SK-N-SH (cell line): ENCODE data around the gene SLC34A1. TPM values are rescaled to one million over a fixed set of nuclear protein-coding genes. Genes with fewer than 3 reads are reported as not detected.

Experiments used
- CTCF ChIA-PET: fragments of 300-600, 350-600 bp; formaldehyde crosslinking; extraction: SDS; loops from one replicate; lab custom pipeline; 2021; lab: Yijun Ruan, JAX
- POLR2A ChIA-PET: fragments of 350-600 bp; sonication (Branson Sonifier 250); formaldehyde crosslinking; extraction: SDS; loops from one replicate; lab custom pipeline; 2020; ENCODE audit warnings: antibody characterized with exemption, inconsistent platforms; lab: Yijun Ruan, JAX
- DNase-seq: peaks from one replicate; pipeline ENCODE4 v3.0.0; 2012
- H2AFZ ChIP-seq: fragments of 200-600 bp; sonication (generic); 2 replicates; pipeline ENCODE4 v1.8.1; 2016; ENCODE audit warnings: antibody characterized with exemption, mild to moderate bottlenecking, low read depth
- H3F3A ChIP-seq: fragments of 200-600 bp; sonication (generic); replicated peaks from 2 replicates; pipeline ENCODE3; 2016; ENCODE audit warnings: antibody characterized with exemption, mild to moderate bottlenecking; ENCODE audit not compliant: insufficient read depth
- H3K27ac ChIP-seq, 2 experiments: fragments of 200-500 bp in 1 of 2; fragments of 200-600 bp in 1 of 2; sonication (Bioruptor generic) in 1 of 2; sonication (generic), shearing (Covaris generic) in 1 of 2; 2 replicates each; pipeline versions ENCODE4 v1.5.1 to v1.6.1; 2014 to 2016; ENCODE audit warnings: low read depth in 2 of 2, inconsistent platforms in 1 of 2, low read length in 1 of 2, mild to moderate bottlenecking in 1 of 2, mixed read lengths in 1 of 2
- H3K27me3 ChIP-seq: fragments of 200-600 bp; sonication (generic), shearing (Covaris generic); 2 replicates; pipeline ENCODE4 v1.6.1; 2016; ENCODE audit warnings: mixed run types; ENCODE audit not compliant: insufficient read depth
- H3K36me3 ChIP-seq, 2 experiments: fragments of 200-500 bp in 1 of 2; fragments of 200-600 bp in 1 of 2; sonication (Bioruptor generic) in 1 of 2; sonication (generic) in 1 of 2; replicated peaks in 1 of 2; 2 replicates each; pipeline versions ENCODE3 to v1.5.1; 2014 to 2016; ENCODE audit warnings: low read length in 1 of 2, mild to moderate bottlenecking in 1 of 2; ENCODE audit not compliant: insufficient read depth in 2 of 2, control insufficient read depth in 1 of 2
- H3K4me1 ChIP-seq, 2 experiments: fragments of 200-500 bp in 1 of 2; fragments of 200-600 bp in 1 of 2; sonication (Bioruptor generic) in 1 of 2; sonication (generic), shearing (Covaris generic) in 1 of 2; 2 replicates each; pipeline versions ENCODE4 v1.5.1 to v1.6.1; 2014 to 2016; ENCODE audit warnings: low read depth in 1 of 2, low read length in 1 of 2, mixed run types in 1 of 2; ENCODE audit not compliant: insufficient read depth in 2 of 2, control insufficient read depth in 1 of 2
- H3K4me2 ChIP-seq: fragments of 200-600 bp; sonication (generic), shearing (Covaris generic); 2 replicates; pipeline ENCODE4 v1.6.1; 2017; ENCODE audit warnings: mixed run types
- H3K4me3 ChIP-seq, 2 experiments: fragments of 200-500 bp in 1 of 2; fragments of 200-600 bp in 1 of 2; sonication (Bioruptor generic) in 1 of 2; sonication (generic), shearing (Covaris generic) in 1 of 2; 2 replicates each; pipeline versions ENCODE4 v1.5.1 to v1.8.1; 2014 to 2016; ENCODE audit warnings: low read depth in 2 of 2, inconsistent platforms in 1 of 2, low read length in 1 of 2, mild to moderate bottlenecking in 1 of 2, mixed read lengths in 1 of 2, moderate library complexity in 1 of 2
- H3K79me2 ChIP-seq: fragments of 200-600 bp; sonication (generic); 2 replicates; pipeline ENCODE4 v1.8.1; 2017; ENCODE audit warnings: mild to moderate bottlenecking; ENCODE audit not compliant: insufficient read depth
- H3K9ac ChIP-seq: fragments of 200-600 bp; sonication (generic); 2 replicates; pipeline ENCODE4 v1.6.1; 2017; ENCODE audit warnings: mixed run types
- H3K9me2 ChIP-seq: fragments of 200-600 bp; sonication (generic); 2 replicates; pipeline ENCODE4 v1.6.1; 2017; ENCODE audit warnings: mixed run types
- H3K9me3 ChIP-seq: fragments of 200-600 bp; sonication (generic); 2 replicates; pipeline ENCODE4 v1.6.1; 2017; ENCODE audit warnings: mixed run types, mild to moderate bottlenecking, moderate library complexity
- H4K20me1 ChIP-seq: fragments of 200-600 bp; sonication (generic); 2 replicates; pipeline ENCODE4 v1.6.1; 2017; ENCODE audit warnings: mild to moderate bottlenecking, mixed run types; ENCODE audit not compliant: insufficient read depth
- ELF1 ChIP-seq: IDR thresholded peaks from 2 replicates; pipeline ENCODE4 v1.4.0; 2012
- EP300 ChIP-seq, 2 experiments: IDR thresholded peaks; 2 replicates each; pipeline versions ENCODE4 v1.4.0 to v1.6.1; 2012; ENCODE audit warnings: borderline replicate concordance in 1 of 2, low read depth in 1 of 2, low read length in 1 of 2
- FOXM1 ChIP-seq: IDR thresholded peaks from 2 replicates; pipeline ENCODE4 v1.4.0; 2012; ENCODE audit warnings: low read depth, mild to moderate bottlenecking
- GABPA ChIP-seq: IDR thresholded peaks from 2 replicates; pipeline ENCODE4 v1.4.0; 2012; ENCODE audit warnings: low read depth, mild to moderate bottlenecking
- GATA2 ChIP-seq: sonication (generic); formaldehyde crosslinking; IDR thresholded peaks from 2 replicates; pipeline ENCODE4 v1.5.0; 2020; ENCODE audit warnings: mild to moderate bottlenecking, missing genetic modification reagents
- MAX ChIP-seq: IDR thresholded peaks from 2 replicates; pipeline ENCODE4 v1.4.0; 2012; ENCODE audit warnings: low read depth
- MEF2A ChIP-seq: IDR thresholded peaks from 2 replicates; pipeline ENCODE4 v1.4.0; 2012; ENCODE audit warnings: low read depth, borderline replicate concordance
- MXI1 ChIP-seq: IDR thresholded peaks from 2 replicates; pipeline ENCODE4 v1.6.1; 2012; ENCODE audit warnings: mild to moderate bottlenecking, low read depth, low read length, improper control_type of control experiment
- NRF1 ChIP-seq: IDR thresholded peaks from 2 replicates; pipeline ENCODE4 v1.6.1; 2012; ENCODE audit warnings: low read depth, mild to moderate bottlenecking, low read length
- POLR2AphosphoS5 ChIP-seq: IDR thresholded peaks from 2 replicates; pipeline ENCODE4 v1.6.1; 2012; ENCODE audit warnings: low read depth, low read length
- RAD21 ChIP-seq: IDR thresholded peaks from 2 replicates; pipeline ENCODE4 v1.6.1; 2012; ENCODE audit warnings: mild to moderate bottlenecking, low read length
- RCOR1 ChIP-seq: fragments of 150-350 bp; IDR thresholded peaks from 2 replicates; pipeline ENCODE4 v1.6.1; 2017; ENCODE audit warnings: antibody characterized with exemption, low read length
- REST ChIP-seq: IDR thresholded peaks from 2 replicates; pipeline ENCODE4 v1.6.1; 2012; ENCODE audit warnings: mild to moderate bottlenecking, low read depth, low read length, moderate library complexity
- RFX5 ChIP-seq: IDR thresholded peaks from 2 replicates; pipeline ENCODE4 v1.6.1; 2012; ENCODE audit warnings: mild to moderate bottlenecking, improper control_type of control experiment, low read length
- RXRA ChIP-seq: IDR thresholded peaks from 2 replicates; pipeline ENCODE4 v1.4.0; 2012; ENCODE audit warnings: low read depth, mild to moderate bottlenecking, borderline replicate concordance
- TAF1 ChIP-seq: IDR thresholded peaks from 2 replicates; pipeline ENCODE4 v1.6.1; 2012; ENCODE audit warnings: low read depth, mild to moderate bottlenecking, low read length, moderate library complexity, borderline replicate concordance
- TCF12 ChIP-seq: IDR thresholded peaks from 2 replicates; pipeline ENCODE4 v1.4.0; 2012
- USF1 ChIP-seq: IDR thresholded peaks from 2 replicates; pipeline ENCODE4 v1.4.0; 2012; ENCODE audit warnings: low read depth, borderline replicate concordance
- USF2 ChIP-seq: fragments of 150-350 bp; IDR thresholded peaks from 2 replicates; pipeline ENCODE4 v1.6.1; 2017; ENCODE audit warnings: antibody characterized with exemption, low read length, low read depth, borderline replicate concordance
- WGBS: methylation state at CpG from one replicate; pipeline ENCODE4 v1.1.6; 2017; ENCODE audit warnings: low lambda C conversion rate; 5-methylcytosine and 5-hydroxymethylcytosine counted together
- polyA plus RNA-seq, 3 experiments: library from polyadenylated mRNA; depleted of rRNA; stranded (reverse); fragments of >200 nt; gene quantifications; 2 replicates each; pipeline ENCODE4 v1.2.3, GENCODE V29; 2012

SLC34A1 gene
- polyA plus RNA-seq, 1 of the 3 experiments (the other 2 are of a cell fraction) = 0.03 TPM

- no peak for TF ChIP-seq MAX
- TF ChIP-seq RCOR1 = no peak
- no peak for TF ChIP-seq EP300 (IDR thresholded peaks at IDR 0.05; ENCODE audit: borderline replicate concordance in 1 of 2, low read depth in 1 of 2, low read length in 1 of 2)
- no peak for TF ChIP-seq TCF12
- TF ChIP-seq RAD21 = no peak
- no peak for TF ChIP-seq GABPA
- TF ChIP-seq ELF1 = no peak
- TF ChIP-seq MXI1 = no peak
These were observed 21.1 kb downstream of the SLC34A1 start (continued) for GRCh38 chr5:177405312-177405711.

- H2AFZ ChIP-seq = no peak overlapping the region
- H3K4me3 ChIP-seq = no peak overlapping the region
- TF ChIP-seq FOXM1 = no peak
- no peak for TF ChIP-seq GATA2 (CRISPR knock-in tag)
- no peak for TF ChIP-seq POLR2AphosphoS5
- TF ChIP-seq TCF12 = no peak
- TF ChIP-seq MEF2A = no peak
- no peak for TF ChIP-seq GABPA
- no peak for TF ChIP-seq NRF1
- TF ChIP-seq RFX5 = no peak
- TF ChIP-seq, all 33 proteins: peak for 0
- H3K4me1 ChIP-seq = peaks cover 0 to 28% of the 10 kb centered on the region in 2 experiments; a peak in 1 of 4 replicates
- H3F3A ChIP-seq = peaks cover 14% of the 10 kb centered on the region
- CTCF ChIA-PET = interaction anchor here (1.6 to 9.7 kb wide), 10 partner anchors 10 to 97 kb away, joined by 10 to 375 read pairs (median 92); partner anchors contain the start of genes GRK6, LMAN2, PDLIM7 and PRR7
- H3K9me3 ChIP-seq = no peaks in the 10 kb centered on the region
- no peak overlapping the region for H3K9ac ChIP-seq
- no peaks in the 10 kb centered on the region for H3K79me2 ChIP-seq
- no peak overlapping the region for H3K4me2 ChIP-seq
- no peak overlapping the region for H3K27ac ChIP-seq
- no peak for DNase-seq
- POLR2A ChIA-PET = interaction anchor here (2.3 to 4.6 kb wide), 3 partner anchors 40 to 52 kb away, joined by 8 to 72 read pairs (median 46); partner anchors contain the start of gene PRR7
- no peaks in the 10 kb centered on the region for H3K36me3 ChIP-seq
- H4K20me1 ChIP-seq = no peaks in the 10 kb centered on the region
- H3K9me2 ChIP-seq = no peaks in the 10 kb centered on the region
- no peaks in the 10 kb centered on the region for H3K27me3 ChIP-seq
- no CpG with 5 or more reads among the region's 5 CpGs for WGBS
These were observed 21.6 kb downstream of the SLC34A1 start for GRCh38 chr5:177405805-177406204.

GRCh38 chr5:177409043-177409801, 25.0 kb downstream of the SLC34A1 start, which contains the start of gene F12:
Gene F12, minus strand, starts transcription at chr5:177409564. Its CDS starts 37 bp downstream, at chr5:177409527.
- no peak within 1 kb of the TSS for H3K4me2 ChIP-seq
- H3K4me3 ChIP-seq = no peak within 1 kb of the TSS
- H3K9me3 ChIP-seq = no peaks in the 10 kb centered on the region
- POLR2A ChIA-PET = interaction anchor here (0.9 kb wide), 1 partner anchor 38 kb away, joined by 3 read pairs; no protein-coding TSS in a partner anchor
- H2AFZ ChIP-seq = no peak within 1 kb of the TSS
- H3F3A ChIP-seq = peaks cover 7% of the 10 kb centered on the region
- no peaks in the 10 kb centered on the region for H3K79me2 ChIP-seq
- 64% methylated on average over 6 of the region's 9 CpGs for WGBS
- H3K9ac ChIP-seq = no peak within 1 kb of the TSS
- no peaks in the 10 kb centered on the region for H3K27me3 ChIP-seq
- no peak for DNase-seq
- no peak within 1 kb of the TSS for H3K27ac ChIP-seq
- H3K9me2 ChIP-seq = no peaks in the 10 kb centered on the region
- H4K20me1 ChIP-seq = no peaks in the 10 kb centered on the region
- peaks cover 0 to 12% of the 10 kb centered on the region in 2 experiments; a peak in 1 of 4 replicates for H3K4me1 ChIP-seq
- CTCF ChIA-PET = interaction anchor here (0.9 to 9.7 kb wide), 6 partner anchors 12 to 92 kb away, joined by 3 to 375 read pairs (median 6); no protein-coding TSS in a partner anchor
- TF ChIP-seq USF2 = no peak
- no peak for TF ChIP-seq REST
- TF ChIP-seq NRF1 = no peak
- no peak for TF ChIP-seq RAD21
- TF ChIP-seq TAF1 = no peak
- TF ChIP-seq GATA2 (CRISPR knock-in tag) = no peak
- TF ChIP-seq RXRA = no peak
- no peak for TF ChIP-seq ELF1
- TF ChIP-seq MAX = no peak
- no peak for TF ChIP-seq USF1
- H3K36me3 ChIP-seq = no peaks in the 10 kb centered on the region
